VCaP (cell line): ENCODE results near the gene PACSIN2.
"Not testable (repeated sequence)": the region's sequence is repeated elsewhere in the genome, so short reads cannot be mapped to it uniquely, and the experiment has no call there.

ENCODE experiments used
- H3K27ac ChIP-seq: fragments of 450-650 bp; 2 replicates; pipeline ENCODE4 v1.5.1; 2017
- CTCF ChIP-seq: fragments of 450-650 bp; conservative IDR thresholded peaks from 2 replicates; pipeline ENCODE4 v1.5.1; 2017; ENCODE audit warnings: mild to moderate bottlenecking, moderate library complexity

PACSIN2 gene

GRCh38 chr22:42978453-42979103 is 36.4 kb downstream of the PACSIN2 start:
- TF ChIP-seq CTCF, result no peak
- peak overlapping the region; percentile 32; the same call in 1 of the 2 replicates for H3K27ac ChIP-seq

GRCh38 chr22:42977569-42977968 is 37.4 kb downstream of the PACSIN2 start:
- 0 out of 2 replicates have a peak overlapping the region, but pooled peaks have one; percentile 32 for H3K27ac ChIP-seq
- TF ChIP-seq CTCF, result no peak

- H3K27ac ChIP-seq, result peak overlapping the region; percentile 23; the same call in 1 of the 2 replicates
Observed at GRCh38 chr22:42976217-42976933, 38.6 kb downstream of the PACSIN2 start.

GRCh38 chr22:42974223-42974622 is 40.7 kb downstream of the PACSIN2 start:
- TF ChIP-seq CTCF, result no peak

More at GRCh38 chr22:42976217-42976933, 38.6 kb downstream of the PACSIN2 start:
- TF ChIP-seq CTCF, result no peak

GRCh38 chr22:42973536-42973881 is 41.4 kb downstream of the PACSIN2 start:
- no peak for TF ChIP-seq CTCF

More at GRCh38 chr22:42974223-42974622, 40.7 kb downstream of the PACSIN2 start:
- H3K27ac ChIP-seq, result no peak overlapping the region

GRCh38 chr22:42972649-42973535 is 42.1 kb downstream of the PACSIN2 start:
- H3K27ac ChIP-seq, result no peak overlapping the region
- TF ChIP-seq CTCF, result no peak

More at GRCh38 chr22:42973536-42973881, 41.4 kb downstream of the PACSIN2 start:
- H3K27ac ChIP-seq, result no peak overlapping the region

GRCh38 chr22:42971473-42971860 is 43.5 kb downstream of the PACSIN2 start:
- not testable (repeated sequence) for H3K27ac ChIP-seq
